HG03135 (cell line): ENCODE measurements around the gene ATXN7L2.
"Not testable (repeated sequence)": the region's sequence is repeated elsewhere in the genome, so short reads cannot be mapped to it uniquely, and the experiment has no call there.

Experiments
- ATAC-seq: cut with Tn5 transposase; IDR thresholded peaks from one replicate; pipeline ENCODE4 v1.9.1; 2021; ENCODE audit warnings: mild to moderate bottlenecking, moderate library complexity; ENCODE audit not compliant: unreplicated experiment

ATXN7L2 gene, protein sequence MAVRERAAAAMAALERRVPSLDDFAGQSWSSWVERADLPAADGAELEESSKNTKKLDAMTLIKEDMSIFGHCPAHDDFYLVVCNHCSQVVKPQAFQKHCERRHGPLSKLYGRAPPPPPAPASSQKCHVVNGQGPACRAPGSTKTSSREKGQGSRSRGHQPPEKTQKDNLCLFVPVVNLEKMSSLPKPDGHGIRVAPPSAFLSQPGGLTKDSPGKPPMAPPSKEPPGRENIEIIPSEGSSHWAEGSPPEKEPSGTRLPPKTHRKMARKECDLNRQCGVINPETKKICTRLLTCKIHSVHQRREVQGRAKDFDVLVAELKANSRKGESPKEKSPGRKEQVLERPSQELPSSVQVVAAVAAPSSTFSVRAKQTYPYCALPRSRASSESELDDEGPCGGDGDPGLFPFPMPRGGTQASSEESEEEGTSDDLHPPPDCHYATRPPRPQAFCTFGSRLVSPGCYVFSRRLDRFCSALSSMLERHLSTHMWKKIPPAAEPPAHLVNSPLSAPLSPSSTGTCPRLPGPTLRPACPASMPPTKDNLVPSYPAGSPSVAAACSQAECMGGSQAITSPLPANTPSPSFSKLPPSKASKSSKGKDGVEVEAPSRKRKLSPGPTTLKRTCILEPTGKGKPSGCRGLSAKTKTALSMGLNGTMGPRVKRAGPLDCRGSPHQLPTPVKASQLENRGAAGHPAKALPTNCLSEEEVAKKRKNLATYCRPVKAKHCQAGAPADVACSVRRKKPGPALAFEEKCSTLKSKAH

DNA sequence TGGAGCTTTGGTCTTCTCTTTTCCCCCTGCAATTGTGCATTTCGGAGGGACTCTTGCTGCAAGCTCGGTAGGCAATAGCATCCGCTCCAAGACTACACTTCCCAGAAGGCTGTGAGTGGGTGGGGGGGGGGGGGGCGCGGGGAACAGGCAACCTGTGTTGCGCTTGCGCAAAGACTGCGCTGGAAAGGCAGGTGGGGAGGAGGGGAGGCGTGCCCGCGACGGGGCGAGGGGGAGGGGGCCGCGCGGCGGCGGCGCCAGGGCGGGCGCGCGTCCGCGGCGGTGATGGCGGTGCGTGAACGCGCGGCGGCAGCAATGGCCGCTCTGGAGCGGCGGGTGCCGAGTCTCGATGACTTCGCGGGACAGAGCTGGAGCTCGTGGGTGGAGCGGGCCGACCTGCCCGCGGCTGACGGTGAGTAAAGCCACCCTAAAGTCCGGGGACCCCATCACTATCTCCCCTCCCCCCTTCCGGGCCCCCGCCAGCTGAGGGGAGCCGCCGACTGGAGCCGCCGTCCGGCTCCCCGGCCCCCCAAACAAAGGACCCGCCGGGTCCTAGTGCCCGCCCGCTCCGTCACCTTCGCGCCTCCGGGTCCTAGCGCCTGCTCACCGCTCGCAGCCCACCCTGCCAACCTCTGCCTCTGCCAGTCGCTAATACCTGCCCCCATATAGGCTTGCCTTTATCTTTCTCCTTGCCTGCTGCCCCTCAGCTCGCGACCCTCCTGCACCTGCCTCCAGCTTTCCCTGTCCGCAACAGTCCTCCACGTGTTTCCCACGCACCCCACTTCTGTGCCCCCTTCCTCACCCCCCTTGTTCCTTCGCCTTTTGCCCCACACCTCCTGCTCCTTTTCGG, at the start of gene ATXN7L2:
ATXN7L2 (plus strand) TSS at position 234 of the 847 bp plus-strand sequence; CDS start at position 283, 49 bp downstream.
- peak; percentile 73 for ATAC-seq

DNA sequence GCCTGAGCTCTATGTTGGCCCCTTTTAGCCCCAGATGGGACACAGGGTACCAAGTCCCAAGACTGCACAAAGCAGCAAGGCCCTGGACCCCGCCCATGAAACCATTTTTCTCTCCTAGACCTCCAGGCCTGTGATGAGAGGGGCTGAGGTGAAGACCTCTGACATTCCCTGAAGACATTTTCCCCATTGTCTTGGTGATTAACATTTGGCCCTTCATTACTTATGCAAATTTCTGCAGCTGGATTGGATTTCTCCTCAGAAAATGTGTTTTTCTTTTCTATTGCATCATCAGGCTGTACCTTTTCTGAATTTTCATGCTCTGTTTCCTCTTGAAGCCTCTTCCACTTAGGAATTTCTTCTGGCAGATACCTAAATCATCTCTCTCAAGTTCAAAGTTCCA, 49.2 kb upstream of the ATXN7L2 start:
- ATAC-seq, result no peak

DNA sequence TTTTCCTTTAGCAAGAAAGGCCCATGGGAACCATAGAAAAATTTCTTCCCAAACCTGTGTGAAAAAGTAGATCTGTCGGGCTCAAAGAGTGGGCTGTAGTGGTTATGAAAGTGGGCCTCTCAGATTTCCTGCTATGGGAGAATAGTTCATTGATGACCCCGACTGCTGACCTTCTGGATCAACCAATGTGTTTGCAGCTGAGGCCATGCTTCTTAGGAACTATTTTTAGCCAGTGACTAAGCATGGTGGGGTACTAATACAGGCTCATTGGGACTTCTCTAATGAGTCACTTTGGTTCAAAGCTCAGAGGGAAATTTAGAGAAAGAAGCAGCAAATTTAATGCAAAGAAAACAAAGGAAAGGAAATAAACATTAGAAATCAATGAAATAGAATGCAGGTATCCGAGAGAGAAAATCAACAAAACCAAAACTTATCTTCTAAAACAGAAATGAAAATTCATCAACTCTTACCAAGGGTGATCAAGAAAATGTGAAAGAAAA, 44.9 kb upstream of the ATXN7L2 start:
- no peak for ATAC-seq

DNA sequence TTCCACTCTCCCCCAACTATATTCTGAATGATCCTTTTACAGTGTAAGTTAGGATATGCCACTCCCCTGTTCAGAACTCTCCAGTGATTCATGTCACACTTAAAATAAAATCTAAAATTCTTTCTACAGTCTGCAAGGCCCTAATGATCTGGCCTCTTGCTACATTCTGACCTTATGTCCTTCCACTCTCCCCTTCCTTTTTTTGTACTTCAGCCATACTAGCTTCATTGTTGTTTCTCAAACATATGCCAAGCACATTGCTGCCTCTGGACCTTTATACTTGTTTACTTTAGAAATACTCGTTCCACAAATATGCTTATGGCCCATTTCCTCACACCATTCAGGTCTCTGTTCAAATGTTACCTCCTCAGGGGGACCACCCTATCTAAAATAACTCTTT, 42.6 kb upstream of the ATXN7L2 start:
- ATAC-seq, result no peak

DNA sequence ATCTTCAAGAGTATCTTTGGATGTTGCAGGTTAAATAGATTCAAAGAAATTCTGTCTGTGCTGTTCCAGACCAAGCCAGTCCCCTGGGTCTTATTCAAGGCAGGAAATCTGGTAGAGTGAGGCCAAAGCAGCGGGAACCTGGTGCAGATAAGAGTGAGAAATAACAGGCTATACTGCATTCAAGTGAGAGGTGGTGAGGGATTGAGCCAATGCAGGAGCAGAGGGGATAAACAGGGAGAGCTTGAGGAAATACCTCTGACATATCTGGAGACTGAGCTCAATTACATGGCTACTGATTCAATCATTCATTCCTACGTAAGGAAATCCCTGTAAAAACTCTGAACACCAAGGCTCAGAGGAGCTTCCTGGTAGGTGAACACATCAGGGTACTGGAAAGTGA, 40.2 kb upstream of the ATXN7L2 start:
- no peak for ATAC-seq

DNA sequence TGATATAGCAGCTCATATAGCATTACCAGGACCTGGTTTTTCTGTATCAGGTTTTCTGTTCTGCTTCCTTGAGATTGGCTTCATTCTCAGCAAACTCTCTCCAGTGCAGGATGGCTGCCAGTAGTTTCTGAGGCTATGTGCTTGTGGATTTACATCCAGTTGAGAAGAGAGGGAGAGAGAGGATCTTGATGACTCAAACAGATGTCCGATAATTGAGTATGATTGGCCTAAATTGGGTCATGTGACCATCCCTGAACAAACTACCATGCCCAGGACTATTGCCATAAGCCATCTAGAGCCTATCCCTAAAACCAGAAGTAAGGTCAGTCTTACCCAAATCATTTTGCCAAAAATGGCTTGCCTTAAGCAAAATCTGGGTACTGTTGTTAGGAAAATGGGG, 39.4 kb upstream of the ATXN7L2 start:
- ATAC-seq, result no peak

DNA sequence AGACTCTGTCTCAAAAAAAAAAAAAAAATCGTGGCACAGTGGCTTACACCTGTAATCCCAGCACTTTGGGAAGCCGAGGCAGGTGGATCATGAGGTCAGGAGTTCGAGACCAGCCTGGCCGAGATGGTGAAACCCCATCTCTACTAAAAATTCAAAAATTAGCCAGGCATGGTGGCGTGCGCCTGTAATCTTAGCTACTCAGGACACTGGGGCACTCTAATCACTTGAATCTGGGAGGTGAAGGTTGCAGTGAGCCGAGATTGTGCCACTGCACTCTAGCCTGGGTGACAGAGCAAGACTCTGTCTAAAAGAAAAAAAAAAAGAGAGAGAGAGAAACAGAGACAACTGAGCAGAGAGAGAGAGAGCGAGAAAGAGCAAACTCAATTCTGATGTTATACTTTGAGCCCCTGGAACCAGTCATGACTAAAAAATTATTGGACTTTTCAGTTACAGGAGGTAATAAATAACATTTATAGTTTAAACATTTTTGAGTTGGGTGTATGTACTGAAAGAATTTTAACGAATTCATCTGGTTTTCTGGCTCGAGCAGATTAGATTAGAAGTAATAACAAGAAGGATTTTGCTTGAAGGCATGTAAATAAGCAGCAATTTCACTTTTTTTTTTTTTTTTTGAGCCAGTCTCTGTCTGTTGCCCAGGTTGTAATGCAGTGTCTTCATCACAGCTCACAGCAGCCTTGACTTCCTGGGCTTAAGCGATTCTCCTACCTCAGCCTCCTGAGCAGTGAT, 37.6 kb upstream of the ATXN7L2 start:
- not testable (repeated sequence) for ATAC-seq

DNA sequence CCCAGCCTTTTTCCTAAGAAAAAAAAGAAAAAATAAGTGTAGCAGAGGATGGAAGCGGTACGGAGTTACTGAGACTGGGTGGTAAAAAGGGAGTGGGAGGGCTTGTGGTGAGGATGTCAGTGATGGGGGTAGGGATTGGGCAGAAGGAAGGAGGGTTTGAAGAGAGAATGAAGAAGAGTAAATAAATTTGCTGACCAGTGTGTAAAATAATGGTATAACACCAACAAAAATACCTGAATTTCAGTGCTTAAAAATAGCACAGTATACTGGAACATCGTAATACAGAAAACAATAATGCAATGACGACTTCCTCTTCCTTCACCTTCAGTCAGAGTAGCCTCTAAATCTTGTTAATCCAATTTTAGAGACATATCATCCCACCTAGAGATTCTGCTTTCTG, 36.2 kb upstream of the ATXN7L2 start:
- ATAC-seq, result no peak

- no peak for ATAC-seq
These were observed 29.1 kb upstream of the ATXN7L2 start for GRCh38 chr1:109454497-109455133.

DNA sequence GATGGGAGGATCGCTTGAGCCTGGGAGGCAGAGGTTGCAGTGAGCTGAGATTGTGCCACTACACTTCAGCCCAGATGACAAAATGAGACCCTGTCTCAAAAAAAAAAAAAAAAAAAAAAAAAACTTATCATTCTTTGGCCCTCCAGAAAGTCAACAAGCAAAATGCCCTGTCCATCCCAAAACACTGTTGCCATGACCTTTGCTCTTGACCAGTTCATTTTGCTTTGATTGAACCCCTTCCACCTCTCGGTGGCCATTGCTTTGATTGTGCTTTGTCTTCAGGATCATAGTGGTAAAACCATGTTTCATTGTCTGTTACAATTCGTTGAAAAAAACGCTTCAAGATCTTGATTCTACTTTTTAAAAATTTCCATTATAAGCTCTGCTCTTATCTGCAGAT, 25.9 kb upstream of the ATXN7L2 start:
- no peak for ATAC-seq

DNA sequence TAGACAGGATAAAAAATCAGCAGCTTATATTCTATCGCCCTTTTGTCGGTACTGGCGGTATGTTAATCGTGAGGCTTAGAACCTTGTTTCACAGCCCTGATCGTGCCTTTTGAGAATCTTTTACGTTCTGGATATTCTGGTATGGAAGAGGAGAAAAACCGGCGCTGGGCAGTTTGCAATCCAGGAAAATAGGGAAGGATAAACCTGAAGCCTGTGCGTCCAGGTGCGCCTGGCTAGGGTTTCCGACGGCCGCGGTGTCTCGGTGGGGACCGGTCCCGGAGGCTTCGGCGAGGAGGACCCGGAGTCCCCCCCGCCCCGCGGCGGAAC, 17.6 kb upstream of the ATXN7L2 start:
- ATAC-seq, result no peak

DNA sequence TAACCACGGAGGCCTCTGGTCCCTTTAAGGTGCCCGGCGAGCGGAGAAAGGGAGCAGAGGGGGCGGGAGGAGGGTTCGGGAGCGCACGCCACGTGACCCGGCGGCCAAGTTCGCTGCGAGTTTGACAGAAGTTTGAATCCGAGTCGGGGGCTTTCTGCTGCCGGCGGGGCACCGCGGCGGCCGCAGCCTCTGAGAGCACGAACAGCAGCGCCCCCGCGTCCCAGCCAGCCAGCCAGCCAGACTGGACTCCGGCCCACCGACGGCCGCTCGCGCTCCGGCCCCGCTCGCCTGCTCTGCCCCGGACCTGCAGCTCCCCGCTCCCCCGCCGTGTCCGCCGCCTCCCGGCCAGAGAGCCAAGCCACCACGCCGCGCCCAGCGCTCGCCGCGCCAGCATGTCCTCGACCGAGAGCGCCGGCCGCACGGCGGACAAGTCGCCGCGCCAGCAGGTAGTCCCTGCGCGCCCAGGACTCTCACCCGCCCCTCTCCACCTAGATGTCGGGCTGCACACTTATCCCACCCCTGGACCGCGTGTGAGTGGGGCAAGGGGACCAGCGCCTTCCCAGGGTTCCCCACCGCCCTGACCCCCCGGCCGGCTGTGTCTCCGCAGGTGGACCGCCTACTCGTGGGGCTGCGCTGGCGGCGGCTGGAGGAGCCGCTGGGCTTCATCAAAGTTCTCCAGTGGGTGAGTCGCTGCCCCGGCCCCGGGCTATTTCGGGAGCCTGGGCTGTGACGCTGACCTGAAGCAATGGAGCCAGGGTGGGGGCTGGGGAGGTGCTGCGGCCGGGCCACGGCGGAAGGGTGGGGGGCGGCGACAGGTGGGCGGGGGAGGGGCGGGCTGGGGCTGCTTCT, 17.0 kb upstream of the ATXN7L2 start, which contains the start of gene SYPL2:
SYPL2 (plus strand) TSS at position 95 of the 849 bp plus-strand sequence; CDS start at position 393, 298 bp downstream.
- ATAC-seq, result no peak

- no peak for ATAC-seq
These were observed 16.4 kb upstream of the ATXN7L2 start for GRCh38 chr1:109467301-109467777.

GRCh38 chr1:109468061-109468460, 15.6 kb upstream of the ATXN7L2 start:
- ATAC-seq, result no peak

- no peak for ATAC-seq
These were observed 14.8 kb upstream of the ATXN7L2 start for GRCh38 chr1:109468903-109469302.

- no peak for ATAC-seq
These were observed 13.5 kb upstream of the ATXN7L2 start for GRCh38 chr1:109470245-109470644.

GRCh38 chr1:109472779-109473178, 10.9 kb upstream of the ATXN7L2 start:
- ATAC-seq, result no peak

DNA sequence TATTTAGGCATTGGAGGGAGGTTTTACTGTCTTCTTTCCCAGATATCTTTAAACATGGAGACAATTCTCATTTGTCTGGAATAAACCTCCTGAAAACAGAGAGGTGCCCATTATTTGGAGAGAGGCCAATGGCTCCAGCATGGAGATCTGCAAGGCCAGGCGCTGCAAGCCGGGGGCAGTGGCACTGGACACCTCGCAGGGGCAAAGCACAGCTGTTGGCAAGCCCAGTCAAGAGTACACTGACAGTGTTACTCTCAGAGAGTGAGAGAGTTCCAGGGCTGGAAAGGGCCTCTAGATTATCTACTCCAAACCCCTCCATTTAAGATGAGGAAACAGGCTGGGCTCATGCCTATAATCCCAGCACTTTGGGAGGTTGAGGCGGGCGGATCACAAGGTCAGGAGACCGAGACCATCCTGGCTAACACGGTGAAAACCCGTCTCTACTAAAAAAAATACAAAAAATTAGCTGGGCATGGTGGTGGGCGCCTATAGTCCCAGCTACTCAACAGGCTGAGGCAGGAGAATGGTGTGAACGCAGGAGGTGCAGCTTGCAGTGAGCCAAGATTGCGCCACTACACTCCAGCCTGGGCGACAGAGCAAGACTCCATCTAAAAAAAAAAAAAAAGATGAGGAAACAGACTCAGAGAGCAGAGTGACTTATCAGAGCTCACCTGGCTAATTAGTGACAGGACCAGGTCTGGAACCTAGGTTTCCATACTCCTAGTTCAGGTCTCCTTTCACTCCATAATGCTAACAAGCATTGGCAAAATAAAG, 10.2 kb upstream of the ATXN7L2 start:
- not testable (repeated sequence) for ATAC-seq
